DND-41 (cell line): ENCODE data around the gene TSPAN8.
"Not testable (repeated sequence)": the region's sequence is repeated elsewhere in the genome, so short reads cannot be mapped to it uniquely, and the experiment has no call there.

Experiments
- ATAC-seq: fragments of 200-7000 bp; cut with Tn5 transposase; 3 replicates; pipeline ENCODE4 v1.9.1; 2021; ENCODE audit warnings: low read depth; ENCODE audit not compliant: insufficient read depth
- DNase-seq: peaks from one replicate; pipeline ENCODE4 v3.0.0-alpha.2; 2020
- H2AFZ ChIP-seq: 2 replicates; pipeline ENCODE4 v1.6.0; 2012; ENCODE audit warnings: low read depth, low read length
- H3K27ac ChIP-seq: 2 replicates; pipeline ENCODE4 v1.5.1; 2012; ENCODE audit warnings: low read length, inconsistent platforms
- H3K27me3 ChIP-seq: fragments of 200-600 bp; sonication (generic); 2 replicates; pipeline ENCODE4 v1.6.0; 2012; ENCODE audit warnings: low read length, mild to moderate bottlenecking, inconsistent platforms; ENCODE audit not compliant: insufficient read depth, poor library complexity
- H3K36me3 ChIP-seq: 2 replicates; pipeline ENCODE4 v1.5.1; 2012; ENCODE audit warnings: low read length, inconsistent platforms; ENCODE audit not compliant: insufficient read depth
- H3K4me1 ChIP-seq: 2 replicates; pipeline ENCODE4 v1.5.1; 2012; ENCODE audit warnings: mild to moderate bottlenecking, low read length; ENCODE audit not compliant: insufficient read depth
- H3K4me2 ChIP-seq: 2 replicates; pipeline ENCODE4 v1.6.0; 2012; ENCODE audit warnings: mild to moderate bottlenecking, moderate library complexity, low read length, inconsistent platforms; ENCODE audit not compliant: insufficient read depth
- H3K4me3 ChIP-seq, 2 experiments: fragments of 200-600 bp in 1 of 2; shearing (Covaris generic) in 1 of 2; 2 replicates each; pipeline ENCODE4 v1.5.1; 2012 to 2016; ENCODE audit warnings: inconsistent platforms in 2 of 2, low read length in 2 of 2, mild to moderate bottlenecking in 2 of 2, low read depth in 1 of 2, moderate library complexity in 1 of 2
- H3K79me2 ChIP-seq: 2 replicates; pipeline ENCODE4 v1.6.0; 2012; ENCODE audit warnings: low read length, inconsistent platforms; ENCODE audit not compliant: insufficient read depth
- H3K9ac ChIP-seq: 2 replicates; pipeline ENCODE4 v1.6.0; 2012; ENCODE audit warnings: low read depth, mild to moderate bottlenecking, inconsistent platforms, low read length, moderate library complexity
- H3K9me3 ChIP-seq: 2 replicates; pipeline ENCODE4 v1.5.1; 2012; ENCODE audit warnings: low read length, moderate library complexity, mild to moderate bottlenecking, inconsistent platforms; ENCODE audit not compliant: insufficient read depth, severe bottlenecking
- H4K20me1 ChIP-seq: 2 replicates; pipeline ENCODE4 v1.6.0; 2012; ENCODE audit warnings: low read length; ENCODE audit not compliant: insufficient read depth
- EZH2 ChIP-seq: IDR thresholded peaks from 3 replicates; pipeline ENCODE4 v1.6.1; 2012; ENCODE audit warnings: borderline replicate concordance, low read depth, mild to moderate bottlenecking, moderate library complexity, low read length, inconsistent platforms; ENCODE audit not compliant: severe bottlenecking
- TF ChIP-seq, protein P1 (sequence below): IDR thresholded peaks from 2 replicates; pipeline ENCODE4 v1.5.1; 2012; ENCODE audit warnings: borderline replicate concordance, low read length, moderate library complexity, mild to moderate bottlenecking; ENCODE audit not compliant: poor library complexity, severe bottlenecking; ENCODE audit errors: extremely low read depth

Gene TSPAN8

DNA sequence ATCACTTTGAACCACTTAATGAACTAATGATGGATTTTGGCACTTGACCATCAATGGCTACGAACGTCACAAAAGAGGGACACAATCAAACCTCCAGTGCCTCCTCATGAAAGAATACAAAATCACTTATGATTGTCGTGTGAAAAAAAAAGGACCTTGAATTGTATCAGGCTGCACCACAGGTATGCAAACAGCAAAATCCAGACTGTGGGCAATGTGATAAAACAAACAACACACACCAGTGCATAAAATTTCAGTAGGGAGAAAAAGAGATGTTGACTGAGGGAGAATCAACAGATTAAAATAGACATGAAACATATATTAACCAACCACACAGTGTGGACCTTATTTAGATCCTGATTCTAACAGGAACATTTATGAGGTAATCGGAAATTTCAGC, 2.6 kb downstream of the TSPAN8 start:
- Histone ChIP-seq H3K4me2 (no peak overlapping the region), H3K36me3 (no peaks in the 10 kb centered on the region)
- TF ChIP-seq, protein P1, sequence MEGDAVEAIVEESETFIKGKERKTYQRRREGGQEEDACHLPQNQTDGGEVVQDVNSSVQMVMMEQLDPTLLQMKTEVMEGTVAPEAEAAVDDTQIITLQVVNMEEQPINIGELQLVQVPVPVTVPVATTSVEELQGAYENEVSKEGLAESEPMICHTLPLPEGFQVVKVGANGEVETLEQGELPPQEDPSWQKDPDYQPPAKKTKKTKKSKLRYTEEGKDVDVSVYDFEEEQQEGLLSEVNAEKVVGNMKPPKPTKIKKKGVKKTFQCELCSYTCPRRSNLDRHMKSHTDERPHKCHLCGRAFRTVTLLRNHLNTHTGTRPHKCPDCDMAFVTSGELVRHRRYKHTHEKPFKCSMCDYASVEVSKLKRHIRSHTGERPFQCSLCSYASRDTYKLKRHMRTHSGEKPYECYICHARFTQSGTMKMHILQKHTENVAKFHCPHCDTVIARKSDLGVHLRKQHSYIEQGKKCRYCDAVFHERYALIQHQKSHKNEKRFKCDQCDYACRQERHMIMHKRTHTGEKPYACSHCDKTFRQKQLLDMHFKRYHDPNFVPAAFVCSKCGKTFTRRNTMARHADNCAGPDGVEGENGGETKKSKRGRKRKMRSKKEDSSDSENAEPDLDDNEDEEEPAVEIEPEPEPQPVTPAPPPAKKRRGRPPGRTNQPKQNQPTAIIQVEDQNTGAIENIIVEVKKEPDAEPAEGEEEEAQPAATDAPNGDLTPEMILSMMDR: no peak
- no peak for TF ChIP-seq EZH2

DNA sequence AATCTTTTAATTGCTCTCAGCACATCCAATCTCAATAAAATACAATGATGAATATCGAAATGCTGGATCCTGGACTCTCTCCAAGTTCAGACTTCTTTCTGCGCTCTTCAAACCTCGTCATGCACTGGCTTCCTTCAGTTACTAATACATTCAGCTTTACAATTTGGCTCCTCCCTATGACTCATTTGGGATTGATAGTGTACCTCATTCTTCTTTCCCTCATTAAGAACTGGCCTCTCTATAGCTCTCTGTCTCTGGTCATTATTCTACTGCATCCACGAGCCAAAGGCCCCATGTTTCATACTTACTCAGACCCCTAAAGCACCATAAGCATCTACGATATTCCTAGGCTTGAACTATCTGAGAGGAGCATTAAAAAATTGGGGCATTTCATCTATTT, 4.9 kb downstream of the TSPAN8 start:
- Histone ChIP-seq H4K20me1 (no peaks in the 10 kb centered on the region), H3K9ac (no peak overlapping the region), H3K27ac (no peak overlapping the region), H3K9me3 (no peaks in the 10 kb centered on the region), H3K36me3 (no peaks in the 10 kb centered on the region), H3K27me3 (no peaks in the 10 kb centered on the region), H3K4me3 (no peak overlapping the region), H3K4me2 (no peak overlapping the region), H3K79me2 (no peaks in the 10 kb centered on the region), H3K4me1 (no peaks in the 10 kb centered on the region), H2AFZ (no peak overlapping the region)
- TF ChIP-seq, protein P1: no peak
- TF ChIP-seq EZH2: no peak
- no peak for ATAC-seq
- no peak for DNase-seq

More for the DNA sequence above, 2.6 kb downstream of the TSPAN8 start:
- H3K9me3 ChIP-seq: no peaks in the 10 kb centered on the region
- no peak overlapping the region for H3K4me3 ChIP-seq
- no peak for ATAC-seq
- no peak overlapping the region for H3K9ac ChIP-seq
- H2AFZ ChIP-seq: no peak overlapping the region
- H3K4me1 ChIP-seq: no peaks in the 10 kb centered on the region
- H4K20me1 ChIP-seq: no peaks in the 10 kb centered on the region
- no peaks in the 10 kb centered on the region for H3K79me2 ChIP-seq
- DNase-seq: no peak
- H3K27ac ChIP-seq: no peak overlapping the region
- H3K27me3 ChIP-seq: no peaks in the 10 kb centered on the region

DNA sequence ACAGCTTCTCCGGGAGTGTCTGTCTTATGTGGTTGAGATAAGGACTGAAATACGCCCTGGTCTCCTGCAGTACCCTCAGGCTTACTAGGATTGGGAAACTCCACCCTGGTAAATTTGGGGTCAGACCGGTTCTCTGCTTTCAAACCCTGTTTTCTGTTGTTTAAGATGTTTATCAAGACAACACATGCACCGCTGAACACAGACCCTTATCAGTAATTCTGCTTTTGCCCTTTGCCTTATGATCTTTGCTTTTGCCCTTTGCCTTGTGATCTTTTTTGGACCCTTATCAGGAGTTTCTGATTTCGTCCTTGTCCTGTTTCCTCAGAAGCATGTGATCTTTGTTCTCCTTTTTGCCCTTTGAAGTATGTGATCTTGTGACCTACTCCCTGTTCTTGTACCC, 7.8 kb downstream of the TSPAN8 start:
- H3K9me3 ChIP-seq, H3K79me2 ChIP-seq, H3K27me3 ChIP-seq, H2AFZ ChIP-seq, H4K20me1 ChIP-seq, DNase-seq, ATAC-seq, H3K27ac ChIP-seq, H3K9ac ChIP-seq, H3K36me3 ChIP-seq, H3K4me3 ChIP-seq, H3K4me1 ChIP-seq, H3K4me2 ChIP-seq: not testable (repeated sequence)

DNA sequence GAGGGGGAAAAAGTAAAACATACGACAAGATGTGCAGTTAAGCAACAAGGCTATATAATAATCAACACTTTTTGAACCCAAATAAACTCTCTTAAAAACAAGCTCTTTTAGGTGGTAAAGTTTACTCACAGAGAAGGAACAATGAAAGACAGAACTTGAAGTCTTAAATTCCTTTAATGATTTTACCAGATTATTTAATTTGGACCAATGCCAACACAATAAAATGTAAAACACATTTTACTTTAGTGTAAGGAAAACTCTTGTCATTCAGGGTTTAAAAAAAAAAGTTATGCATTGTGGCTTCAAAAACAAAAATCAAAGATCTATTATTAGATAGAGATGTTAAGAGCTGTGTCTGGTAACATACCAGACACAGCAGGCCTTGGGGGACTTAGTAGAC, 13.1 kb downstream of the TSPAN8 start:
- H3K27ac ChIP-seq: no peak overlapping the region
- ATAC-seq (no peak), DNase-seq (no peak)
- H3K36me3 ChIP-seq: no peaks in the 10 kb centered on the region
- TF ChIP-seq, protein P1: no peak
- TF ChIP-seq EZH2: no peak
- no peaks in the 10 kb centered on the region for H3K9me3 ChIP-seq
- H4K20me1 ChIP-seq: no peaks in the 10 kb centered on the region
- H3K4me2 ChIP-seq: no peak overlapping the region
- no peaks in the 10 kb centered on the region for H3K4me1 ChIP-seq
- no peak overlapping the region for H3K9ac ChIP-seq
- H2AFZ ChIP-seq: no peak overlapping the region
- H3K27me3 ChIP-seq: no peaks in the 10 kb centered on the region
- H3K4me3 ChIP-seq: no peak overlapping the region
- no peaks in the 10 kb centered on the region for H3K79me2 ChIP-seq
